PC-3 (cell line): Measurements from ENCODE around the gene FES. TPM values are rescaled to one million over a fixed set of nuclear protein-coding genes. Genes with fewer than 3 reads are reported as not detected.
A peak's percentile ranks its signal among the peaks of the same experiment; 100 is the strongest.

ENCODE experiments used
- ATAC-seq: fragments of 200-7000 bp; cut with Tn5 transposase; 2 replicates; pipeline ENCODE4 v1.9.1; 2020; ENCODE audit warnings: mild to moderate bottlenecking, moderate library complexity
- BruUV-seq: library from RNA; stranded (reverse); fragments of 400-500 nt; replicated peaks from 2 replicates; lab custom pipeline; 2021; lab: Mats Ljungman, UMichigan
- CTCF ChIA-PET: fragments of 300-600 bp; sonication (Branson Sonifier 250); formaldehyde crosslinking; loops from one replicate; lab custom pipeline; 2022; ENCODE audit warnings: antibody characterized with exemption; lab: Charles Lee
- POLR2A ChIA-PET: fragments of 300-600 bp; sonication (Branson Sonifier 250); formaldehyde crosslinking; loops from one replicate; lab custom pipeline; 2022; ENCODE audit warnings: antibody characterized with exemption; ENCODE audit not compliant: unreplicated experiment; lab: Charles Lee
- DNase-seq: peaks from one replicate; pipeline ENCODE4 v3.0.0-alpha.2; 2015
- H2AFZ ChIP-seq: fragments of 300-600 bp; sonication (generic); 2 replicates; pipeline ENCODE4 v1.6.0; 2016; ENCODE audit warnings: antibody characterized with exemption, low read length
- H3F3A ChIP-seq: fragments of 300-600 bp; sonication (generic); one replicate; pipeline ENCODE4 v1.6.0; 2017; ENCODE audit warnings: antibody characterized with exemption, low read length, control low read depth, mild to moderate bottlenecking; ENCODE audit not compliant: unreplicated experiment
- H3K27ac ChIP-seq: fragments of 300-600 bp; sonication (generic); 2 replicates; pipeline ENCODE4 v1.5.1; 2016; ENCODE audit warnings: mild to moderate bottlenecking, low read length
- H3K27me3 ChIP-seq: fragments of 300-600 bp; sonication (generic); 2 replicates; pipeline ENCODE4 v1.6.1; 2016; ENCODE audit warnings: low read length, mixed read lengths
- H3K36me3 ChIP-seq: fragments of 300-600 bp; sonication (generic); 2 replicates; pipeline ENCODE4 v1.6.1; 2016; ENCODE audit warnings: low read depth, mixed run types, low read length, mixed read lengths
- H3K4me1 ChIP-seq: fragments of 300-600 bp; sonication (generic); 2 replicates; pipeline ENCODE4 v1.5.1; 2016; ENCODE audit warnings: low read length; ENCODE audit not compliant: insufficient read depth
- H3K4me2 ChIP-seq: fragments of 300-600 bp; sonication (generic); 2 replicates; pipeline ENCODE4 v1.6.0; 2016; ENCODE audit warnings: low read length
- H3K4me3 ChIP-seq: fragments of 300-600 bp; sonication (generic); 2 replicates; pipeline ENCODE4 v1.5.1; 2016; ENCODE audit warnings: mild to moderate bottlenecking, low read length, mixed read lengths
- H3K79me2 ChIP-seq: fragments of 300-600 bp; sonication (generic); 2 replicates; pipeline ENCODE4 v1.6.1; 2017; ENCODE audit warnings: low read length, mixed read lengths
- H3K9ac ChIP-seq: fragments of 300-600 bp; sonication (generic); 2 replicates; pipeline ENCODE4 v1.6.0; 2016; ENCODE audit warnings: mild to moderate bottlenecking, low read length
- H3K9me2 ChIP-seq: fragments of 300-600 bp; sonication (generic); replicated peaks from 2 replicates; pipeline ENCODE4 v1.6.1; 2016; ENCODE audit warnings: mixed run types, low read length, mixed read lengths
- H3K9me3 ChIP-seq: fragments of 300-600 bp; sonication (generic); 2 replicates; pipeline ENCODE4 v1.6.1; 2016; ENCODE audit warnings: low read length, mixed read lengths
- H4K20me1 ChIP-seq: fragments of 300-600 bp; sonication (generic); 2 replicates; pipeline ENCODE4 v1.6.1; 2016; ENCODE audit warnings: low read length, mixed read lengths
- EZH2 ChIP-seq: fragments of 300-600 bp; sonication (generic); IDR thresholded peaks from one replicate; pipeline ENCODE4 v1.6.1; 2017; ENCODE audit warnings: antibody characterized with exemption, mild to moderate bottlenecking, low read length; ENCODE audit not compliant: unreplicated experiment
- EZH2phosphoT487 ChIP-seq: fragments of 300-600 bp; sonication (generic); IDR thresholded peaks from 2 replicates; pipeline ENCODE4 v1.6.1; 2018; ENCODE audit warnings: mild to moderate bottlenecking, antibody characterized with exemption, low read length, borderline replicate concordance
- intact Hi-C: fragments of 100-400 bp; cut with micrococcal nuclease; formaldehyde crosslinking; loops from 2 replicates; pipeline ENCODE4 v1.9.0; 2023
- total RNA-seq: library from RNA; depleted of rRNA; stranded (reverse); fragments of >200 nt; gene quantifications from 2 replicates; pipeline ENCODE4 v1.2.3, GENCODE V29; 2014
- TF ChIP-seq, protein P1 (sequence below): fragments of 300-600 bp; sonication (generic); conservative IDR thresholded peaks from 2 replicates; pipeline ENCODE4 v1.5.1; 2017; ENCODE audit warnings: antibody characterized with exemption, low read depth, mild to moderate bottlenecking, low read length

The FES gene
- total RNA-seq, 1 experiment from 2014 or later = 2.8 TPM

DNA sequence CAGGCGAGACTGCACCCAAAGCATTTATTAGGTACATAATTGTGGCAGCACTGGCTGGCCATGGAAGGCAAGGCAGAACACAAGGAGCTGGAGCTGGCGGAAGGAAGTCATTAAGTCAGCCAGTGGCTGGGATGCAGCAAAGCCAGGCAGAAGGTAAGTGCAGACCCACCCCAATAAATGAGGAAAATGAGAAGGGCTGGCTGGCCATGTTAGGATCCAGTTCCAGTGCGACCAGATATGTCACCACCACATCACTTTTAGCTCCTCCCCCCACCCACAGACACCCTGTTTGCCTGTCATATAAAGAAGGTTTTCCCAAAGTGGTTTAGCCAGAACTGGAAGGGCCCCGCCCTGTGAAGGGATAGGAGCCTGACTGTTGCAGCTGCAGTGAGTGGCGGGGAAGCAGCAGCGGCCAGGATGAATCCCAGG lies 16.0 kb upstream of the FES start, which contains the start of gene FURIN:
Gene FURIN, plus strand, starts transcription at position 328 of the 429 bp plus-strand sequence. CDS start 7,153 bp downstream, outside the sequence.
- TF ChIP-seq EZH2 (no peak), EZH2phosphoT487 (no peak)
- TF ChIP-seq, protein P1, sequence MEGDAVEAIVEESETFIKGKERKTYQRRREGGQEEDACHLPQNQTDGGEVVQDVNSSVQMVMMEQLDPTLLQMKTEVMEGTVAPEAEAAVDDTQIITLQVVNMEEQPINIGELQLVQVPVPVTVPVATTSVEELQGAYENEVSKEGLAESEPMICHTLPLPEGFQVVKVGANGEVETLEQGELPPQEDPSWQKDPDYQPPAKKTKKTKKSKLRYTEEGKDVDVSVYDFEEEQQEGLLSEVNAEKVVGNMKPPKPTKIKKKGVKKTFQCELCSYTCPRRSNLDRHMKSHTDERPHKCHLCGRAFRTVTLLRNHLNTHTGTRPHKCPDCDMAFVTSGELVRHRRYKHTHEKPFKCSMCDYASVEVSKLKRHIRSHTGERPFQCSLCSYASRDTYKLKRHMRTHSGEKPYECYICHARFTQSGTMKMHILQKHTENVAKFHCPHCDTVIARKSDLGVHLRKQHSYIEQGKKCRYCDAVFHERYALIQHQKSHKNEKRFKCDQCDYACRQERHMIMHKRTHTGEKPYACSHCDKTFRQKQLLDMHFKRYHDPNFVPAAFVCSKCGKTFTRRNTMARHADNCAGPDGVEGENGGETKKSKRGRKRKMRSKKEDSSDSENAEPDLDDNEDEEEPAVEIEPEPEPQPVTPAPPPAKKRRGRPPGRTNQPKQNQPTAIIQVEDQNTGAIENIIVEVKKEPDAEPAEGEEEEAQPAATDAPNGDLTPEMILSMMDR = no peak
- no peaks in the 10 kb centered on the region for H3K9me3 ChIP-seq
- H3K27me3 ChIP-seq = no peaks in the 10 kb centered on the region
- H3K4me3 ChIP-seq = peak within 1 kb of the TSS; percentile 33
- no peak for ATAC-seq
- H3K9me2 ChIP-seq = no peaks in the 10 kb centered on the region
- intact Hi-C loops = no loop called here
- peak; percentile 83 for DNase-seq
- peak within 1 kb of the TSS; percentile 42; the same call in 1 of the 2 replicates for H2AFZ ChIP-seq
- BruUV-seq = no TSS peak
- peak within 1 kb of the TSS; percentile 58 for H3K9ac ChIP-seq
- peak within 1 kb of the TSS; percentile 77 for H3K4me2 ChIP-seq
- ChIA-PET CTCF (no interaction called here), POLR2A (no interaction called here)
- H3K27ac ChIP-seq = peak within 1 kb of the TSS; percentile 84
- peaks cover 6% of the 10 kb centered on the region; the same call in 1 of the 2 replicates for H4K20me1 ChIP-seq
- peaks cover 4% of the 10 kb centered on the region for H3F3A ChIP-seq
- H3K36me3 ChIP-seq = no peaks in the 10 kb centered on the region
- peaks cover 27% of the 10 kb centered on the region for H3K79me2 ChIP-seq
- peaks cover 69% of the 10 kb centered on the region for H3K4me1 ChIP-seq

DNA sequence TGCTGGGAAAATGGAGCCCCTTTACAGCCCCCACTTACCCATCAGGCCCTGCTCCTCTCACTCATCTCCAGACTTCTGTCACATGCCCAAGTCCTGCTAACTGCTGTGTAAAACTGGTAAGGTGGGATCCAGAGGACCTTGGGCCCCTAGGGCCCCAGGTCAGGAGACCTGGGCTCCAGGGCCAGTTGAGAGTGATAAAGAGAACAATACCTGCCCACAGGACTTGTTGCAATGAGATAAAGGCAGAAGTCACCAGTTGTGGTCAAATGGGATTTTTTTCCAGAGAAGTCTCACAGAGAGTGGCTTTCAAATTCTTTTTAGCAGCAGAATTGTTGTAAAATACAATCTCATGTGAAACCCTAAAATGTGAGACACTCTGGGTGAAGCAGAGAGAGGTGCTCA lies 15.2 kb upstream of the FES start:
- Histone ChIP-seq H3K4me1 (peaks cover 69% of the 10 kb centered on the region), H4K20me1 (peaks cover 15% of the 10 kb centered on the region; the same call in 1 of the 2 replicates), H3K27me3 (no peaks in the 10 kb centered on the region), H3K9me3 (no peaks in the 10 kb centered on the region), H2AFZ (no peak overlapping the region), H3K36me3 (no peaks in the 10 kb centered on the region), H3K27ac (peak overlapping the region; percentile 84), H3K4me3 (peak overlapping the region; percentile 33), H3F3A (peaks cover 4% of the 10 kb centered on the region), H3K9ac (peak overlapping the region; percentile 58), H3K9me2 (no peaks in the 10 kb centered on the region), H3K4me2 (peak overlapping the region; percentile 77), H3K79me2 (peaks cover 36% of the 10 kb centered on the region)
- ATAC-seq (no peak), DNase-seq (no peak)
- POLR2A ChIA-PET = no interaction called here
- intact Hi-C loops = no loop called here
- no peak for TF ChIP-seq EZH2
- TF ChIP-seq, protein P1 = no peak
- TF ChIP-seq EZH2phosphoT487 = no peak
- BruUV-seq = no TSS peak
- CTCF ChIA-PET = no interaction called here
